Osteocyte (in vitro differentiated cells): ENCODE results near the gene MIS18A. TPM values are rescaled to one million over a fixed set of nuclear protein-coding genes. Genes with fewer than 3 reads are reported as not detected.
"Not testable (repeated sequence)": the region's sequence is repeated elsewhere in the genome, so short reads cannot be mapped to it uniquely, and the experiment has no call there.

Source experiments
- DNase-seq: peaks from one replicate; pipeline ENCODE4 v3.0.0; 2021; ENCODE audit warnings: mixed read lengths; ENCODE audit not compliant: unreplicated experiment; ENCODE audit errors: extremely low spot score
- H3K27ac Mint-ChIP-seq: one replicate; pipeline ENCODE4 v1.8.0; 2021; ENCODE audit warnings: mild to moderate bottlenecking, mixed read lengths; ENCODE audit not compliant: unreplicated experiment
- H3K27me3 Mint-ChIP-seq: one replicate; pipeline ENCODE4 v1.8.0; 2021; ENCODE audit warnings: mixed read lengths; ENCODE audit not compliant: unreplicated experiment
- H3K36me3 Mint-ChIP-seq: one replicate; pipeline ENCODE4 v1.8.0; 2021; ENCODE audit warnings: mixed read lengths; ENCODE audit not compliant: unreplicated experiment
- H3K4me1 Mint-ChIP-seq: one replicate; pipeline ENCODE4 v1.8.0; 2021; ENCODE audit warnings: mixed read lengths; ENCODE audit not compliant: unreplicated experiment
- H3K4me3 Mint-ChIP-seq: one replicate; pipeline ENCODE4 v1.8.0; 2021; ENCODE audit warnings: mild to moderate bottlenecking, moderate library complexity, mixed read lengths; ENCODE audit not compliant: unreplicated experiment
- H3K9me3 Mint-ChIP-seq: one replicate; pipeline ENCODE4 v1.8.0; 2021; ENCODE audit warnings: mixed read lengths; ENCODE audit not compliant: unreplicated experiment
- CTCF ChIP-seq: fragments of 200-600 bp; sonication (generic); IDR thresholded peaks from 2 replicates; pipeline ENCODE4 v1.5.0; 2021; ENCODE audit warnings: antibody characterized with exemption, mild to moderate bottlenecking, moderate library complexity
- total RNA-seq: library from RNA; stranded (reverse); gene quantifications from 2 replicates; pipeline ENCODE4 v1.2.1, GENCODE V29; 2021

The MIS18A gene
- total RNA-seq, 1 donor from 2014 or later: 7.2 TPM

- peaks cover 14% of the 10 kb centered on the region for H3K36me3 Mint-ChIP-seq
- no peak overlapping the region for H3K27ac Mint-ChIP-seq
- no peaks in the 10 kb centered on the region for H3K27me3 Mint-ChIP-seq
- DNase-seq: peak; percentile 81
- no peaks in the 10 kb centered on the region for H3K4me1 Mint-ChIP-seq
- no peak for TF ChIP-seq CTCF
- no peak overlapping the region for H3K4me3 Mint-ChIP-seq
- H3K9me3 Mint-ChIP-seq: no peaks in the 10 kb centered on the region
Observed at GRCh38 chr21:32311621-32312020, 32.8 kb upstream of the MIS18A start.

- H3K4me3 Mint-ChIP-seq, DNase-seq, H3K27ac Mint-ChIP-seq, H3K9me3 Mint-ChIP-seq, H3K27me3 Mint-ChIP-seq, H3K4me1 Mint-ChIP-seq: not testable (repeated sequence)
- H3K36me3 Mint-ChIP-seq: peaks cover 15% of the 10 kb centered on the region
Observed at GRCh38 chr21:32310976-32311375, 32.1 kb upstream of the MIS18A start.

GRCh38 chr21:32309906-32310460 lies 31.1 kb upstream of the MIS18A start:
- H3K27me3 Mint-ChIP-seq: no peaks in the 10 kb centered on the region

GRCh38 chr21:32308696-32309095 lies 29.8 kb upstream of the MIS18A start:
- no peak overlapping the region for H3K27ac Mint-ChIP-seq
- no peak for TF ChIP-seq CTCF

More at GRCh38 chr21:32309906-32310460, 31.1 kb upstream of the MIS18A start:
- H3K4me3 Mint-ChIP-seq: no peak overlapping the region
- H3K4me1 Mint-ChIP-seq: no peaks in the 10 kb centered on the region
- H3K36me3 Mint-ChIP-seq: peaks cover 15% of the 10 kb centered on the region
- no peaks in the 10 kb centered on the region for H3K9me3 Mint-ChIP-seq
- H3K27ac Mint-ChIP-seq: no peak overlapping the region
- peak; percentile 63 for DNase-seq
- TF ChIP-seq CTCF: no peak

GRCh38 chr21:32307706-32308105 lies 28.9 kb upstream of the MIS18A start:
- DNase-seq: no peak
- no peaks in the 10 kb centered on the region for H3K4me1 Mint-ChIP-seq

More at GRCh38 chr21:32308696-32309095, 29.8 kb upstream of the MIS18A start:
- Mint-ChIP-seq H3K4me1 (no peaks in the 10 kb centered on the region), H3K4me3 (no peak overlapping the region), H3K36me3 (peaks cover 12% of the 10 kb centered on the region), H3K9me3 (no peaks in the 10 kb centered on the region), H3K27me3 (no peaks in the 10 kb centered on the region)
- peak; percentile 65 for DNase-seq

More at GRCh38 chr21:32307706-32308105, 28.9 kb upstream of the MIS18A start:
- Mint-ChIP-seq H3K27me3 (no peaks in the 10 kb centered on the region), H3K27ac (no peak overlapping the region), H3K9me3 (no peaks in the 10 kb centered on the region), H3K4me3 (no peak overlapping the region), H3K36me3 (peaks cover 12% of the 10 kb centered on the region)
- no peak for TF ChIP-seq CTCF
